Activated CD4-positive, alpha-beta T cell treated with anti-CD3 and anti-CD28 coated beads for 36 hours (primary cell): ENCODE data around the gene POLR2J. TPM values are rescaled to one million over a fixed set of nuclear protein-coding genes. Genes with fewer than 3 reads are reported as not detected.
A peak's percentile ranks its signal among the peaks of the same experiment; 100 is the strongest.

Experiments used
- ATAC-seq: fragments of 200-7000 bp; cut with Tn5 transposase; one replicate; pipeline ENCODE4 v1.10.0; 2021; ENCODE audit warnings: mild to moderate bottlenecking, moderate library complexity
- CTCF ChIA-PET: fragments of 350-600 bp; sonication (Branson Sonifier 250); formaldehyde crosslinking; loops from one replicate; lab custom pipeline; 2021; ENCODE audit warnings: antibody characterized with exemption; lab: Charles Lee
- POLR2A ChIA-PET: fragments of 350-600 bp; sonication (Branson Sonifier 250); formaldehyde crosslinking; loops from one replicate; lab custom pipeline; 2021; ENCODE audit warnings: antibody characterized with exemption, inconsistent platforms; lab: Charles Lee
- DNase-seq: peaks from one replicate; pipeline ENCODE4 v3.0.0-alpha.2; 2020
- H3K27ac Mint-ChIP-seq: one replicate; pipeline ENCODE4 v1.8.0; 2021; ENCODE audit warnings: mixed read lengths
- H3K27me3 Mint-ChIP-seq: one replicate; pipeline ENCODE4 v1.8.0; 2021; ENCODE audit warnings: mixed read lengths
- H3K36me3 Mint-ChIP-seq: one replicate; pipeline ENCODE4 v1.8.0; 2021; ENCODE audit warnings: low read depth, mixed read lengths
- H3K4me1 Mint-ChIP-seq: one replicate; pipeline ENCODE4 v1.8.0; 2021; ENCODE audit warnings: mixed read lengths
- H3K4me3 Mint-ChIP-seq: one replicate; pipeline ENCODE4 v1.8.0; 2021; ENCODE audit warnings: mild to moderate bottlenecking, moderate library complexity, mixed read lengths
- H3K9me3 Mint-ChIP-seq: one replicate; pipeline ENCODE4 v1.8.0; 2021; ENCODE audit warnings: low read depth, mixed read lengths
- intact Hi-C, 2 experiments: fragments of 100-400 bp; cut with DNase I in 1 of 2; cut with micrococcal nuclease in 1 of 2; formaldehyde crosslinking; loops; one replicate each; pipeline versions ENCODE4 v1.14.2 to v1.15.1; 2022 to 2024; cut with DNase I, micrococcal nuclease
- total RNA-seq, 2 experiments: library from RNA; stranded (reverse); gene quantifications; one replicate each; pipeline ENCODE4 v1.2.3, GENCODE V29; 2021

POLR2J gene
- total RNA-seq, 2 experiments from 2014 or later = 32.6 to 46.1 TPM

- intact Hi-C loops = no loop called here
- POLR2A ChIA-PET = no interaction called here
- H3K4me3 Mint-ChIP-seq = no peak overlapping the region
These were observed 31.4 kb downstream of the POLR2J start for GRCh38 chr7:102447311-102447710.

DNA sequence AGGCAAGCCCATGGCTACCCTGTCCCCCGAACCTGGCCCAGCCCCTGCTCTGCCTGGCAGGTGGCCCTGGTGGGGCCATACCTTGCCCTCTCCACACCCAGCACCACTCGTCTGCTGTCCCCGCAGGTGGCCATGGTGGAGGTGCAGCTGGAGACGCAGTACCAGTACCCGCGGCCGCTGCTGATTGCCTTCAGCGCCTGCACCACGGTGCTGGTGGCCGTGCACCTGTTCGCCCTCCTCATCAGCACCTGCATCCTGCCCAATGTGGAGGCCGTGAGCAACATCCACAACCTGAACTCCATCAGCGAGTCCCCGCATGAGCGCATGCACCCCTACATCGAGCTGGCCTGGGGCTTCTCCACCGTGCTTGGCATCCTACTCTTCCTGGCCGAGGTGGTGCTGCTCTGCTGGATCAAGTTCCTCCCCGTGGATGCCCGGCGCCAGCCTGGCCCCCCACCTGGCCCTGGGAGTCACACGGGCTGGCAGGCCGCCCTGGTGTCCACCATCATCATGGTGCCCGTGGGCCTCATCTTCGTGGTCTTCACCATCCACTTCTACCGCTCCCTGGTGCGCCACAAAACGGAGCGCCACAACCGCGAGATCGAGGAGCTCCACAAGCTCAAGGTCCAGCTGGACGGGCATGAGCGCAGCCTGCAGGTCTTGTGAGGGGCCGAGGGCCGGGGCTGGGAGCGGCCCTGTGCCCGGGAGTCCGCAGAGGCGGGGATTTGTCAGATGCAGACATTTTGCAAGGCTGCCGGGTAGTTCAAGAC, 32.1 kb downstream of the POLR2J start:
- ChIA-PET POLR2A (no interaction called here), CTCF (no interaction called here)
- no peak overlapping the region for H3K27ac Mint-ChIP-seq
- no peak for ATAC-seq
- H3K36me3 Mint-ChIP-seq = peaks cover 5% of the 10 kb centered on the region
- H3K4me1 Mint-ChIP-seq = no peaks in the 10 kb centered on the region
- no peak overlapping the region for H3K4me3 Mint-ChIP-seq
- intact Hi-C loops = no loop called here
- no peaks in the 10 kb centered on the region for H3K9me3 Mint-ChIP-seq
- DNase-seq = no peak
- no peaks in the 10 kb centered on the region for H3K27me3 Mint-ChIP-seq

More at GRCh38 chr7:102447311-102447710, 31.4 kb downstream of the POLR2J start:
- Mint-ChIP-seq H3K9me3 (no peaks in the 10 kb centered on the region), H3K27me3 (no peaks in the 10 kb centered on the region), H3K4me1 (no peaks in the 10 kb centered on the region), H3K27ac (no peak overlapping the region), H3K36me3 (peaks cover 5% of the 10 kb centered on the region)
- DNase-seq = no peak
- ATAC-seq = no peak
- CTCF ChIA-PET = no interaction called here

DNA sequence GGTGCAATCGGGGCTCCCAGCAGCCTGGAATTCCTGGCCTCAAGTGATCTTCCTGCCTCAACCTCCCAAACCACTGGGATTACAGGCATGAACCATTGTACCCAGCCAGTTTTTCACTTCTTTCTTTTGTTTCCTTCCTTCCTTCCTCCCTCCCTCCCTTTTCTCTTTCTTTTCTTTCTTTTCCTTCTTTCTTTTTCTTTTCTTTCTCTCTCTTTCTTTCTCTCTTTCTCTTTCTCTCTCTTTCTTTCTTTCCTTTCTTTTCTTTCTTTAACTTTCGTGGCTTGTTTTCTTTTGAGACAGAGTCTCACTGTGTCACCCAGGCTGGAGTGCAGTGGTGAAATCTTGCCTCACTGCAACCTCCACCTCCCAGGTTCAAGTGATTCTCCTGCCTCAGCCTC, 33.0 kb downstream of the POLR2J start:
- POLR2A ChIA-PET = no interaction called here

DNA sequence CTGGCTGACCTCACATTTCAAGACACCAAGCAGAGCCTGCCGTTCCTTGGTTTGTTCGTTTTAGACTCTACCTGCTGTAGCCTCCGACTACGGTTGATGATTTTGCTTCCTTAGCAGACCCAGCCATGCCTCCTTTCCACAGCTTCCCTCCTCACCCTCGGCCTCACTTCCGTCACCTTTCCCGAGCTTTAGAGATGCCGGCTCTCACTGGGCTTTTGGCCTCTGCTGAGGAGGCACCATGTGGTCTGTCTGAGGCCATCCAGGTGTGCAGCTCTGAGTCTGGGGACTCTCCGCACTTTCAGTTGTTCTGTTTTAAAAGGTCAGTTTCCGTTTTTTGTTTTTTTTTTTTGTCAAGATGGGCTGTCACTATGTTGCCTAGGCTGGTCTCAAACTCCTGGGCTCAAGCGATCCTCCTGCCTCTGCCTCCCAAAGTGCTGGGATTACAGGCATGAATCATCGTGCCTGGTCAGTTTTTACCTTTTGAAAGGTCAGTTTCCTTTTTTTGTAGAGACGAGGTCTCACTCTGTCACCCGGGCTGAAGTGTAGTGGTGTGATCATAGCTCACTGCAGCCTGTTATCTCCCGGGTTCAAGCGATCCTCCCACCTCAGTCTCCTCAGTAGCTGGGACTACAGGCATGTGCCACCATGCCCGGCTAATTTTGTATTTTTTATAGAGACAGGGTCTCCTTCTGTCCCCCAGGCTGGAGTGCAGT, 33.6 kb downstream of the POLR2J start:
- POLR2A ChIA-PET = no interaction called here
- H3K27ac Mint-ChIP-seq = no peak overlapping the region

More for the DNA sequence above, 33.0 kb downstream of the POLR2J start:
- Mint-ChIP-seq H3K4me3 (no peak overlapping the region), H3K36me3 (peaks cover 5% of the 10 kb centered on the region), H3K27ac (no peak overlapping the region), H3K4me1 (no peaks in the 10 kb centered on the region), H3K27me3 (no peaks in the 10 kb centered on the region), H3K9me3 (no peaks in the 10 kb centered on the region)
- no peak for DNase-seq
- CTCF ChIA-PET = interaction anchor here (0.6 to 1.3 kb wide), 2 partner anchors 40 to 1478 kb away, joined by 3 read pairs; no protein-coding TSS in a partner anchor
- ATAC-seq = no peak
- intact Hi-C loops = no loop called here

DNA sequence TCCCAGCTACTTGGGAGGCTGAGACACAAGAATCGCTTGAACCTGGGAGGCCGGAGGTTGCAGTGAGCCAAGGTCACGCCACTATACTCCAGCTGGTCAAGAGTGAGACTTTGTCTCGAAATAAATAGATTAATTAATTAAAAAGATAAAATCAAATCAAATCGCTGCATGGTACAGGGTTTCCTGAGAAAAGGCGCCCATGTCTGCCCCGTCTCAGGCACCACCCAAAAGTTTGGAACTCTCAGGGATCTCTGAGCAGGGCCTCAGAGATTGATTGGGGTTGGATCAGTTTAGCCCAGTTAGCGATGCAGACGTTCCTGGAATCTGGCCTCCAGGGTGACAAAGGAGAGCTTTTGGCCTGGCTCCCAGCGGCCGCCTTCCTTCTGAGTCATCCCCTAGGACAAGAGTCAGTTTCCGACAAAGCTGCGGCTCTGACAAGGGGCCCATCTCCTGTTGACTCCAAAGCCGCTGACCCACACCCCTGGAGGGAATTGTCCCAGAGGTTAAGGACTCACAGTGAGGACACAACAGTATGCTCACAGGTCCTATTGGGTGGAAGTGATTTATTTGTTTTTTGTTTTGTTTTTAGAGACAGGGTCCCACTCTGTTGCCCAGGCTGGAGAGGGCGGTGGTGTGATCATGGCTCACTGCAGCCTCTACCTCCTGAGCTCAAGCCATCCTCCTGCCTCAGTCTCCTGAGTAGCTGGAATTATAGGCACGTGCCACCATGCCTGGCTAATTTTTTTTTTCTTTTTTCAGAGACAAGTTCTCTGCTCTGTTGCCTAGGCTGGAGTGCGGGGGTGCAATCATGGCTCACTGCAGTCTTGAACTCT, 38.5 kb downstream of the POLR2J start:
- no peak for ATAC-seq
- POLR2A ChIA-PET = interaction anchor here (0.8 to 0.9 kb wide), 2 partner anchors 25 to 42 kb away, joined by 3 to 7 read pairs; no protein-coding TSS in a partner anchor

More for the DNA sequence above, 33.6 kb downstream of the POLR2J start:
- intact Hi-C loops = no loop called here
- Mint-ChIP-seq H3K27me3 (no peaks in the 10 kb centered on the region), H3K4me1 (no peaks in the 10 kb centered on the region), H3K36me3 (peaks cover 5% of the 10 kb centered on the region), H3K4me3 (no peak overlapping the region), H3K9me3 (no peaks in the 10 kb centered on the region)
- DNase-seq (no peak), ATAC-seq (no peak)
- CTCF ChIA-PET = interaction anchor here (0.6 to 1.3 kb wide), 3 partner anchors 39 to 1478 kb away, joined by 3 read pairs; no protein-coding TSS in a partner anchor

GRCh38 chr7:102436118-102436517, 42.6 kb downstream of the POLR2J start:
- POLR2A ChIA-PET = no interaction called here

More for the DNA sequence above, 38.5 kb downstream of the POLR2J start:
- Mint-ChIP-seq H3K36me3 (peaks cover 8% of the 10 kb centered on the region), H3K27me3 (no peaks in the 10 kb centered on the region), H3K9me3 (no peaks in the 10 kb centered on the region), H3K4me1 (no peaks in the 10 kb centered on the region), H3K4me3 (no peak overlapping the region), H3K27ac (no peak overlapping the region)
- DNase-seq = no peak
- intact Hi-C loops = no loop called here
- CTCF ChIA-PET = interaction anchor here (0.6 to 1.8 kb wide), 4 partner anchors 10 to 168 kb away, joined by 3 to 5 read pairs (median 4); no protein-coding TSS in a partner anchor

DNA sequence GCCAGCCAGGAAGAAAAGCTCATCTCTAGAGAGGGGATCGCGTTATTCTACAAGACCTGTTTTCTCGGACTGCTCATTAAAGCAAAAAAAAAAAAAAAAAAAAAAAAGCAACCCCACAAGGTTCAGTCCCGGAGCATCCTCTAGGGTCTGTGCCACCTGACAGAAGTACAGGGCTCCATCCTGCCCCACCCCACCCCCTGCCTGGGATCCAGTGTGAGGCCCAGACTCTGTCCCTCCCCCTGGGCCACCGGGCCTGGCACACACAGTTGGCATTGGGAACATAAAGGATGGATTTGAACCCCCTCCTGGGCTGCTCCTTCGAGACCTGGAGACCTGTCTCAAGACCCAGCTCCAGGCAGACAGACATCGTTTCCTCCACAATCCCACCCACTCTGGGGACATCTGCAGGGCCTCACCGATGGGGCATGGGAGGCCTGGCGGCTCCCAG, 44.7 kb downstream of the POLR2J start:
- ChIA-PET CTCF (interaction anchor here (1.0 to 1.8 kb wide), 2 partner anchors 8 to 16 kb away, joined by 3 to 5 read pairs; no protein-coding TSS in a partner anchor), POLR2A (interaction anchor here (1.2 kb wide), 1 partner anchor 18 kb away, joined by 3 read pairs; no protein-coding TSS in a partner anchor)
- peak overlapping the region; percentile 78 for H3K4me3 Mint-ChIP-seq
- no peaks in the 10 kb centered on the region for H3K27me3 Mint-ChIP-seq
- DNase-seq (peak; percentile 43), ATAC-seq (no peak)
- H3K4me1 Mint-ChIP-seq = peaks cover 41% of the 10 kb centered on the region
- peaks cover 7% of the 10 kb centered on the region for H3K36me3 Mint-ChIP-seq
- H3K27ac Mint-ChIP-seq = peak overlapping the region; percentile 10
- intact Hi-C loops = loop anchor here (5.0 kb wide), 2 partner anchors 37 to 1562 kb away; partner anchors contain the start of gene PRKRIP1 (in 1 of the 2)
- no peaks in the 10 kb centered on the region for H3K9me3 Mint-ChIP-seq

More at GRCh38 chr7:102436118-102436517, 42.6 kb downstream of the POLR2J start:
- no peak overlapping the region for H3K27ac Mint-ChIP-seq
- H3K4me3 Mint-ChIP-seq = no peak overlapping the region
- intact Hi-C loops = no loop called here
- peaks cover 5% of the 10 kb centered on the region for H3K36me3 Mint-ChIP-seq
- DNase-seq = no peak
- H3K27me3 Mint-ChIP-seq = no peaks in the 10 kb centered on the region
- peaks cover 24% of the 10 kb centered on the region for H3K4me1 Mint-ChIP-seq
- CTCF ChIA-PET = interaction anchor here (0.5 to 2.0 kb wide), 2 partner anchors 32 to 254 kb away, joined by 3 to 7 read pairs; no protein-coding TSS in a partner anchor
- no peaks in the 10 kb centered on the region for H3K9me3 Mint-ChIP-seq
- ATAC-seq = no peak

- ATAC-seq (peak; percentile 63), DNase-seq (peak; percentile 92)
- Mint-ChIP-seq H3K4me3 (peak within 1 kb of the TSS; percentile 78), H3K27me3 (no peaks in the 10 kb centered on the region), H3K27ac (peak within 1 kb of the TSS; percentile 69), H3K4me1 (peaks cover 41% of the 10 kb centered on the region), H3K9me3 (no peaks in the 10 kb centered on the region), H3K36me3 (peaks cover 7% of the 10 kb centered on the region)
- intact Hi-C loops = loop anchor here (1.0 to 5.0 kb wide), 6 partner anchors 17 to 1561 kb away; partner anchors contain the start of gene PRKRIP1 (in 2 of the 2)
- CTCF ChIA-PET = interaction anchor here (1.0 to 1.8 kb wide), 5 partner anchors 9 to 34 kb away, joined by 3 to 5 read pairs (median 3); no protein-coding TSS in a partner anchor
- POLR2A ChIA-PET = no interaction called here
These were observed 45.3 kb downstream of the POLR2J start, which contains the start of gene ORAI2 for GRCh38 chr7:102433219-102434038. Gene ORAI2 (plus strand): TSS chr7:102433575. CDS start chr7:102438957, 5,382 bp downstream.

DNA sequence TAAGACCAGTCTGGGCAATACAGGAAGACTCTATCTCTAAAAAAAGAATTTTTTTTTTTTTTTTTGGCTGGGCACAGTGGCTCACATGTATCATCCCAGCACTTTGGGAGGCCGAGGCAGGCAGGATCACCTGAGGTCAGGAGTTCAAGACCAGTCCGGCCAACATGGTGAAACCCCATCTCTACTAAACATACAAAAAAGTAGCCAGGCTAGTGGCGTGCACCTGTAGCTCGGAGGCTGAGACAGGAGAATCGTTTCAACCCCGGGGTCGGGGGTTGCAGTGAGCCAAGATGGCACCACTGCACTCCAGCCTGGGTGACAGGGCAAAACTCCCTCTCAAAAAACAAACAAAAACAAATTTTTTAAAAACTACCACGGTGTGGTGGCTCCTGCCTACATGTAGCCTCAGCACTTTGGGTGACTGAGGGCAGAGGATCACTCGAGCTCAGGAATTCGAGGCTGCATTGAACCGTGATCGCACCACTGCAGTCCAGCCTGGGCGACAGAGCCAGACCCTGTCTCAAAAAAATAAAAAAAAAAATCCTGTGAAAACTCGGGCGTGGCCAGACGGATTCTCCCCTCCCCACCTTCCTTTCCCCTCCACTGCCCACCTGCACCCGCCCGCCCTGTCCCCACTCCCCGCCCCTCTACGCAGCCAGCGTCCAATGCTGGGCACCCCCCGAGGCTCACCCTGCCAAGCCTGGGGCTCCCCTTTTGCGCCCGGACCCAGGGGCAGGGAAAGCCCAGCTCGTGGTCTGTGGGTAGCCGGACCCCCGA, 46.1 kb downstream of the POLR2J start:
- ATAC-seq = peak; percentile 11
- H3K27ac Mint-ChIP-seq = peak overlapping the region; percentile 69
- CTCF ChIA-PET = interaction anchor here (1.0 to 1.4 kb wide), 3 partner anchors 17 to 35 kb away, joined by 3 read pairs; no protein-coding TSS in a partner anchor
- peaks cover 8% of the 10 kb centered on the region for H3K36me3 Mint-ChIP-seq
- peak overlapping the region; percentile 67 for H3K4me3 Mint-ChIP-seq
- no peaks in the 10 kb centered on the region for H3K27me3 Mint-ChIP-seq
- peak; percentile 32 for DNase-seq
- H3K4me1 Mint-ChIP-seq = peaks cover 49% of the 10 kb centered on the region
- intact Hi-C loops = loop anchor here (1.0 to 5.0 kb wide), 6 partner anchors 16 to 1560 kb away; partner anchors contain the start of gene PRKRIP1 (in 2 of the 2)
- POLR2A ChIA-PET = interaction anchor here (0.6 kb wide), 1 partner anchor 43 kb away, joined by 3 read pairs; no protein-coding TSS in a partner anchor
- no peaks in the 10 kb centered on the region for H3K9me3 Mint-ChIP-seq
